A549 (cell line): ENCODE data around the gene TSPAN3. TPM values are rescaled to one million over a fixed set of nuclear protein-coding genes. Genes with fewer than 3 reads are reported as not detected.

Experiments
- ATAC-seq, 2 experiments: fragments of 200-7000 bp in 1 of 2; fragments of >200 bp in 1 of 2; cut with Nextera tagmentation in 1 of 2; cut with Tn5 transposase in 1 of 2; 3 replicates each; pipeline versions ENCODE4 v1.8.0 to v1.9.1; 2018 to 2020; ENCODE audit warnings: mild to moderate bottlenecking in 1 of 2, moderate library complexity in 1 of 2
- CTCF ChIA-PET: fragments of 300-600 bp; sonication (Branson Sonifier 250); formaldehyde crosslinking; extraction: SDS; loops from one replicate; lab custom pipeline; 2021; ENCODE audit warnings: antibody characterized with exemption, inconsistent platforms; lab: Yijun Ruan, JAX
- POLR2A ChIA-PET: fragments of 350-600 bp; formaldehyde crosslinking; extraction: SDS; loops from one replicate; lab custom pipeline; 2021; ENCODE audit warnings: antibody characterized with exemption, inconsistent platforms; lab: Yijun Ruan, JAX
- DNase-seq, 2 experiments: peaks; one replicate each; pipeline versions ENCODE4 v3.0.0 to v3.0.0-alpha.2; 2011 to 2016; ENCODE audit warnings: low read depth in 1 of 2, low spot score in 1 of 2
- FAIRE-seq: peaks from 2 replicates; lab custom pipeline; 2011; peaks lifted over from hg19 to GRCh38; lab: Jason Lieb, UNC
- H3K27ac ChIP-seq, 2 experiments: fragments of >200 bp; sonication (Bioruptor Twin); formaldehyde crosslinking; 3 replicates each; pipeline ENCODE4 v1.5.1; 2016 to 2017
- H3K4me1 ChIP-seq: fragments of >200 bp; sonication (Bioruptor Twin); formaldehyde crosslinking; 3 replicates; pipeline ENCODE4 v1.6.1; 2016
- H3K4me2 ChIP-seq: fragments of >200 bp; sonication (Bioruptor Twin); formaldehyde crosslinking; 3 replicates; pipeline ENCODE4 v1.6.1; 2016
- H3K4me3 ChIP-seq: fragments of >200 bp; sonication (Bioruptor Twin); formaldehyde crosslinking; 3 replicates; pipeline ENCODE4 v1.5.1; 2016
- H3K9me3 ChIP-seq: fragments of >200 bp; sonication (Bioruptor Twin); formaldehyde crosslinking; 3 replicates; pipeline ENCODE4 v1.6.1; 2016
- ATOH8 ChIP-seq: fragments of 250-450 bp; sonication (Bioruptor Pico); IDR thresholded peaks from 2 replicates; pipeline ENCODE4 v1.5.0; 2020; ENCODE audit warnings: low read depth, mild to moderate bottlenecking, moderate library complexity
- E2F6 ChIP-seq: IDR thresholded peaks from 2 replicates; pipeline ENCODE4 v1.6.1; 2012; ENCODE audit warnings: low read depth, borderline replicate concordance
- EHF ChIP-seq: fragments of 250-450 bp; sonication (Bioruptor Pico); IDR thresholded peaks from 2 replicates; pipeline ENCODE4 v1.5.0; 2020; ENCODE audit warnings: mild to moderate bottlenecking
- EP300 ChIP-seq, 2 experiments: fragments of >200 bp; sonication (Bioruptor Twin); formaldehyde crosslinking; IDR thresholded peaks; 2 replicates in 1 of 2; 3 replicates in 1 of 2; pipeline ENCODE4 v1.6.1; 2016 to 2017
- ESRRA ChIP-seq: fragments of 150-350 bp; IDR thresholded peaks from 2 replicates; pipeline ENCODE4 v1.6.1; 2014; ENCODE audit warnings: mild to moderate bottlenecking, low read length, borderline replicate concordance
- FOSB ChIP-seq: fragments of 250-450 bp; sonication (Bioruptor Pico); IDR thresholded peaks from 2 replicates; pipeline ENCODE4 v1.5.0; 2020; ENCODE audit warnings: mild to moderate bottlenecking, moderate library complexity
- GATA3 ChIP-seq: IDR thresholded peaks from 2 replicates; pipeline ENCODE4 v1.6.1; 2012; ENCODE audit warnings: borderline replicate concordance
- HOXB13 ChIP-seq: fragments of 250-450 bp; sonication (Bioruptor Pico); IDR thresholded peaks from 2 replicates; pipeline ENCODE4 v1.5.0; 2020; ENCODE audit warnings: low read depth, mild to moderate bottlenecking, moderate library complexity
- KDM5A ChIP-seq: fragments of 200-600 bp; sonication (generic); IDR thresholded peaks from 2 replicates; pipeline ENCODE4 v1.6.1; 2016; ENCODE audit warnings: antibody characterized with exemption, mild to moderate bottlenecking
- NR3C1 ChIP-seq: fragments of >200 bp; sonication (Bioruptor Twin); formaldehyde crosslinking; IDR thresholded peaks from 3 replicates; pipeline ENCODE4 v1.6.1; 2017
- RCOR1 ChIP-seq: fragments of 150-350 bp; IDR thresholded peaks from 2 replicates; pipeline ENCODE4 v1.6.1; 2014; ENCODE audit warnings: antibody characterized with exemption, low read length, low read depth
- SMC3 ChIP-seq: fragments of >200 bp; sonication (Bioruptor Twin); formaldehyde crosslinking; IDR thresholded peaks from 3 replicates; pipeline ENCODE4 v1.6.1; 2018; ENCODE audit warnings: inconsistent platforms
- TP53 ChIP-seq: fragments of 250-450 bp; sonication (Bioruptor Pico); IDR thresholded peaks from 2 replicates; pipeline ENCODE4 v1.5.0; 2021; ENCODE audit warnings: mild to moderate bottlenecking, moderate library complexity
- ZFP36 ChIP-seq: fragments of 450-650 bp; IDR thresholded peaks from 2 replicates; pipeline ENCODE4 v1.6.1; 2014; ENCODE audit warnings: borderline replicate concordance; ENCODE audit not compliant: partially characterized antibody
- ZSCAN20 ChIP-seq: fragments of 250-450 bp; sonication (Bioruptor Pico); IDR thresholded peaks from 2 replicates; pipeline ENCODE4 v1.8.0; 2022; ENCODE audit warnings: mild to moderate bottlenecking, moderate library complexity
- WGBS: methylation state at CpG from one replicate; pipeline ENCODE4 v1.1.6; 2017; ENCODE audit errors: missing lambda C conversion rate; 5-methylcytosine and 5-hydroxymethylcytosine counted together
- polyA plus RNA-seq, 4 experiments: library from polyadenylated mRNA; depleted of rRNA in 3 of 4; stranded (reverse); fragments of >200 nt; fragmentation: RNase III in 1 of 4; extraction: RNeasy Plus Mini Kit Qiagen cat#74134 plus additional on column Dnase treatment in 1 of 4; gene quantifications; 2 replicates in 3 of 4; 3 replicates in 1 of 4; pipeline ENCODE4 v1.2.3, GENCODE V29; 2011 to 2017
- TF ChIP-seq, protein P1 (sequence below): fragments of >200 bp; sonication (Bioruptor Twin); formaldehyde crosslinking; IDR thresholded peaks from 3 replicates; pipeline ENCODE4 v1.6.1; 2016
- TF ChIP-seq, protein P2 (sequence below): fragments of >200 bp; sonication (Bioruptor Twin); formaldehyde crosslinking; IDR thresholded peaks from 3 replicates; pipeline ENCODE4 v1.5.1; 2016
- TF ChIP-seq, protein P3 (sequence below): fragments of 150-350 bp; IDR thresholded peaks from 2 replicates; pipeline ENCODE4 v1.6.1; 2014; ENCODE audit warnings: low read depth, mild to moderate bottlenecking, low read length
- TF ChIP-seq, protein P4 (sequence below): IDR thresholded peaks from 2 replicates; pipeline ENCODE4 v1.6.1; 2012

Gene TSPAN3
- polyA plus RNA-seq, 2 of the 4 experiments (the other 2 are of a cell fraction) = 362 to 636 TPM

GRCh38 chr15:77064063-77064462 lies 6.8 kb downstream of the TSPAN3 start:
- POLR2A ChIA-PET = no interaction called here
- DNase-seq (no peak), ATAC-seq (peak; percentile 4 to 5; a peak in 1 of 6 replicates), FAIRE-seq (no peak)
- TF ChIP-seq E2F6 (no peak), RCOR1 (no peak), ZSCAN20 (no peak), GATA3 (no peak), FOSB (CRISPR knock-in tag) (no peak), SMC3 (no peak), ATOH8 (CRISPR knock-in tag) (no peak), EP300 (IDR thresholded peaks at IDR 0.05) (no peak), EHF (CRISPR knock-in tag) (no peak), TP53 (CRISPR knock-in tag) (no peak)
- TF ChIP-seq, protein P1, sequence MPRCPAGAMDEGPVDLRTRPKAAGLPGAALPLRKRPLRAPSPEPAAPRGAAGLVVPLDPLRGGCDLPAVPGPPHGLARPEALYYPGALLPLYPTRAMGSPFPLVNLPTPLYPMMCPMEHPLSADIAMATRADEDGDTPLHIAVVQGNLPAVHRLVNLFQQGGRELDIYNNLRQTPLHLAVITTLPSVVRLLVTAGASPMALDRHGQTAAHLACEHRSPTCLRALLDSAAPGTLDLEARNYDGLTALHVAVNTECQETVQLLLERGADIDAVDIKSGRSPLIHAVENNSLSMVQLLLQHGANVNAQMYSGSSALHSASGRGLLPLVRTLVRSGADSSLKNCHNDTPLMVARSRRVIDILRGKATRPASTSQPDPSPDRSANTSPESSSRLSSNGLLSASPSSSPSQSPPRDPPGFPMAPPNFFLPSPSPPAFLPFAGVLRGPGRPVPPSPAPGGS = no peak
- Histone ChIP-seq H3K4me1 (peaks cover 66% of the 10 kb centered on the region), H3K4me2 (peak overlapping the region; percentile 69), H3K4me3 (no peak overlapping the region), H3K9me3 (no peaks in the 10 kb centered on the region), H3K27ac (no peak overlapping the region)
- CTCF ChIA-PET = interaction anchor here (0.6 to 1.7 kb wide), 4 partner anchors 50 to 759 kb away, joined by 3 to 5 read pairs (median 4); no protein-coding TSS in a partner anchor
- 35% methylated on average over 2 of the region's 2 CpGs for WGBS

- no peak overlapping the region for H3K4me2 ChIP-seq
- H3K4me1 ChIP-seq = peaks cover 63% of the 10 kb centered on the region
- ATAC-seq (no peak), FAIRE-seq (no peak), DNase-seq (no peak)
- no peak overlapping the region for H3K27ac ChIP-seq
- no peak overlapping the region for H3K4me3 ChIP-seq
- TF ChIP-seq NR3C1 = no peak
- no peak for TF ChIP-seq ESRRA
- TF ChIP-seq HOXB13 (CRISPR knock-in tag) = no peak
- no peak for TF ChIP-seq TP53 (CRISPR knock-in tag)
- TF ChIP-seq, protein P2, sequence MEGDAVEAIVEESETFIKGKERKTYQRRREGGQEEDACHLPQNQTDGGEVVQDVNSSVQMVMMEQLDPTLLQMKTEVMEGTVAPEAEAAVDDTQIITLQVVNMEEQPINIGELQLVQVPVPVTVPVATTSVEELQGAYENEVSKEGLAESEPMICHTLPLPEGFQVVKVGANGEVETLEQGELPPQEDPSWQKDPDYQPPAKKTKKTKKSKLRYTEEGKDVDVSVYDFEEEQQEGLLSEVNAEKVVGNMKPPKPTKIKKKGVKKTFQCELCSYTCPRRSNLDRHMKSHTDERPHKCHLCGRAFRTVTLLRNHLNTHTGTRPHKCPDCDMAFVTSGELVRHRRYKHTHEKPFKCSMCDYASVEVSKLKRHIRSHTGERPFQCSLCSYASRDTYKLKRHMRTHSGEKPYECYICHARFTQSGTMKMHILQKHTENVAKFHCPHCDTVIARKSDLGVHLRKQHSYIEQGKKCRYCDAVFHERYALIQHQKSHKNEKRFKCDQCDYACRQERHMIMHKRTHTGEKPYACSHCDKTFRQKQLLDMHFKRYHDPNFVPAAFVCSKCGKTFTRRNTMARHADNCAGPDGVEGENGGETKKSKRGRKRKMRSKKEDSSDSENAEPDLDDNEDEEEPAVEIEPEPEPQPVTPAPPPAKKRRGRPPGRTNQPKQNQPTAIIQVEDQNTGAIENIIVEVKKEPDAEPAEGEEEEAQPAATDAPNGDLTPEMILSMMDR = no peak
- no peak for TF ChIP-seq ZFP36
- TF ChIP-seq EP300 (IDR thresholded peaks at IDR 0.05) = no peak
- TF ChIP-seq, protein P3, sequence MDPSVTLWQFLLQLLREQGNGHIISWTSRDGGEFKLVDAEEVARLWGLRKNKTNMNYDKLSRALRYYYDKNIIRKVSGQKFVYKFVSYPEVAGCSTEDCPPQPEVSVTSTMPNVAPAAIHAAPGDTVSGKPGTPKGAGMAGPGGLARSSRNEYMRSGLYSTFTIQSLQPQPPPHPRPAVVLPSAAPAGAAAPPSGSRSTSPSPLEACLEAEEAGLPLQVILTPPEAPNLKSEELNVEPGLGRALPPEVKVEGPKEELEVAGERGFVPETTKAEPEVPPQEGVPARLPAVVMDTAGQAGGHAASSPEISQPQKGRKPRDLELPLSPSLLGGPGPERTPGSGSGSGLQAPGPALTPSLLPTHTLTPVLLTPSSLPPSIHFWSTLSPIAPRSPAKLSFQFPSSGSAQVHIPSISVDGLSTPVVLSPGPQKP = no peak
- TF ChIP-seq RCOR1 = no peak
- TF ChIP-seq, protein P4, sequence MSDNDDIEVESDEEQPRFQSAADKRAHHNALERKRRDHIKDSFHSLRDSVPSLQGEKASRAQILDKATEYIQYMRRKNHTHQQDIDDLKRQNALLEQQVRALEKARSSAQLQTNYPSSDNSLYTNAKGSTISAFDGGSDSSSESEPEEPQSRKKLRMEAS = no peak
- no peak for TF ChIP-seq KDM5A
- ChIA-PET CTCF (interaction anchor here (0.5 to 1.7 kb wide), 4 partner anchors 11 to 757 kb away, joined by 3 to 4 read pairs (median 3); no protein-coding TSS in a partner anchor), POLR2A (no interaction called here)
- H3K9me3 ChIP-seq = no peaks in the 10 kb centered on the region
Observed at GRCh38 chr15:77063249-77063648, 7.7 kb downstream of the TSPAN3 start.
